Stromal cell of bone marrow (primary cell): ENCODE data around the gene STK40.

Experiments
- DNase-seq: peaks from one replicate; pipeline ENCODE4 v3.0.0-alpha.2; 2012; ENCODE audit warnings: low read depth

The STK40 gene

GRCh38 chr1:36369061-36369861 lies 16.5 kb downstream of the STK40 start:
- no peak for DNase-seq

DNA sequence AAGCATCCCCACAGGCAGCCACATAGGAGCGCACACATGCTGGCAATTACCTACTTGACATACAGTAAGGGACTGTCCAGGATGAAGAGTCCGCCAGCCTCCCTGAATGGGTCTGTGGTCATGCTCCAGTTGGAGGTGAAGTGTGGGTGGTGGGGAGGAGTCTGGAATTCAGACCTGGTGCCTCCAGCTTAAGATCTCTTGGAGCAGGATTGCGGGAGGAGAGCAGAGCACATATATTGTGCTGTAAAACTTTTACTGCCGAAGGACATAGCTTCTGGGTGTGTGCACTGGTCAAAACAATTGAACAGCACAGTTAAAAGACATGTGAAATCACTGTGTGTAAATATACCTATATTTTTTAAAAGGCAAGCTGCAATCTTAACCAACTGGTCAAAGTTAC lies 17.9 kb downstream of the STK40 start:
- no peak for DNase-seq

DNA sequence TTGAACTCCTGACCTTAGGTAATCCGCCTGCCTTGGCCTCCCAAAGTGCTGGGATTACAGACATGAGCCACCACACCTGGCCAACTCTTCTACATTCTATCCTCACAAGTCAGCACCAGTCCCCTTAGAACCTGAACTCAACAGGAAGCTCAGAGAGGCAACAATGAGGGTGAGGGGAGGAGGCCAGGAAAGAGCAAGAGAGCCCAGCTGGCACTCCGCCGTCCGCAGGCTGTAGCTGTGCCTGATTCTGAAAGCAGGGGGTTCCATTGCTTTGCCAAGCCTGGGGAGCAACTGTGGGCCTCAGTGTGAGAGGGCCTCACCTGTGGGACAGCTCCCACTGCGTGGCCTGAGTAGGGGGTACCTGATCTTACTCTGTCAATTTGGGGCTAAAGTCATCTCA lies 18.7 kb downstream of the STK40 start:
- DNase-seq, result no peak

DNA sequence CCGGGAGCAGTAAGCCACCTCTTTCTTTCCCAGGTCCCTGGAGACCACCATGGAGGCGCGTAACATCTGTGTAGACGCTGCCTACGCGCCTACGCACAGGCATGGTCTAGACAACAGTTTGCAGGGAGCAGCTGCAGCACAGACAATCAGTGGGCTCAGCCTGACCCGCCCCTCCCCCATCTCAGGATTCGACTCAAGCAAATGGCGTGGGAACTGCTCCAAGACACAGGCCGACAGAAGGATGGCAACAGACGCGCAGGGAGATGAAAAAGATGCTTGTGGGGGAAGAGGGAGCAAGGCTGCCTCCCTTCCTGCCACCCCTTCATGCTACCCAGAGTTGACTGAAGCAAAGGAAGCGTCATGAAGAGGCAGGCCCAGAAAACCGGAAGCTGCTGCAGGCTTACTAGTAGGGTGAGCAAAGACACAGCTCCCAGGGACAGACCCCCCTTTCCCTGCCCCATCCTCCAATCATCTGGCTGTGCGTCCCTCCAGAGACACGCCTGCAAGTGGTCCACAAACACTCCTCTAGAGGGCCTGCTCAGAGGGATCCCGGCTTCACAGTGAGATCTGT lies 19.5 kb downstream of the STK40 start:
- no peak for DNase-seq

GRCh38 chr1:36365381-36365780 lies 20.3 kb downstream of the STK40 start:
- peak; percentile 85 for DNase-seq

GRCh38 chr1:36359911-36360550 lies 25.7 kb downstream of the STK40 start:
- no peak for DNase-seq

DNA sequence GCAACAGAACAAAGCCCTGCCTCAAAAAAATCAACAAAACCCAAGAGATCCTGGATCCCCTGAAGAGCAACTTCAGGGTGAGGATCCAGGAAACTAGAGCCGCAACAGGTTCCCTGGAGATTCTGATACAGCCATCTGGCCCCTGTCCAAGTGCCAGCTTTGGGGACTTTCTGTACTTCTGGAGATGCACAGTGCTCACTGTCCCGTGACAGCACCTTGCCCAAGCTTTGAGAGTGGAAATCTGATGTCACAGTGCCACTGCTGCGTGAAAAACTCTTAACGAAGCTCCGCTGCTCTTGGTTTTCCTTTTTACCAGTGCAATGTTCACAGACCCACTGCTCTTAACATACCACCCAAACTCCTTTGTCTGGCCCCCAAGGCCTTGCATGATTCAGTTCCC lies 26.3 kb downstream of the STK40 start:
- DNase-seq, result no peak

DNA sequence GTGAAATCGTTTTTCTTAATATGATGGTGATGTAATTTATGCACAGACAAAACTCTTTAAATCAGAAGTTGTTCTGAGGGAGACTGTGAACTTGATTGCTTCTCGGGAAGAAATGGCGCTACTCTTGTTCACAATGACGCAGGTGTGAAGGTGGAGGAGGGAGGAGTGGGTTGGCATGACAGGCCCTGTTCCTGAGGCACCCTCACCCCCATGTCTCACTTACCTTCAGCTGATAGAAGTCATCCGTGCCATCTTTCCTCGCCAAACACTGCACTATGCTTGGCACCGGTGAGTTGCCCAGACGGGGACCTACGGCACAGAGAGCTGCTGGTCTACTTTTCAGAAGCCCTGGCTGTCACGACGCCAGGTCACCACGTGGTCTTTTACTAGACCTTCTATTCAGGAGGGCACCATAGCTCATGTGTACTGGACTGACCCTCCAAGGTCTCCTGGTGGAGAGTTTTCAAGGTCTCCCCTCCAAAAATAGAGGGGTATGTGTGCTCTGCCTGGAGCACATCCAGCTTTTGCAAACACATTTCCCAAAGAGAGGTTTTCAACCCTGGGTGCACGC lies 27.1 kb downstream of the STK40 start:
- no peak for DNase-seq

- DNase-seq, result no peak
These were observed 29.9 kb downstream of the STK40 start for GRCh38 chr1:36355811-36356210.

- no peak for DNase-seq
These were observed 31.2 kb downstream of the STK40 start for GRCh38 chr1:36354486-36354885.

- DNase-seq, result peak; percentile 51
These were observed 32.5 kb downstream of the STK40 start for GRCh38 chr1:36352910-36353878.

GRCh38 chr1:36352125-36352909 lies 33.4 kb downstream of the STK40 start:
- no peak for DNase-seq

DNA sequence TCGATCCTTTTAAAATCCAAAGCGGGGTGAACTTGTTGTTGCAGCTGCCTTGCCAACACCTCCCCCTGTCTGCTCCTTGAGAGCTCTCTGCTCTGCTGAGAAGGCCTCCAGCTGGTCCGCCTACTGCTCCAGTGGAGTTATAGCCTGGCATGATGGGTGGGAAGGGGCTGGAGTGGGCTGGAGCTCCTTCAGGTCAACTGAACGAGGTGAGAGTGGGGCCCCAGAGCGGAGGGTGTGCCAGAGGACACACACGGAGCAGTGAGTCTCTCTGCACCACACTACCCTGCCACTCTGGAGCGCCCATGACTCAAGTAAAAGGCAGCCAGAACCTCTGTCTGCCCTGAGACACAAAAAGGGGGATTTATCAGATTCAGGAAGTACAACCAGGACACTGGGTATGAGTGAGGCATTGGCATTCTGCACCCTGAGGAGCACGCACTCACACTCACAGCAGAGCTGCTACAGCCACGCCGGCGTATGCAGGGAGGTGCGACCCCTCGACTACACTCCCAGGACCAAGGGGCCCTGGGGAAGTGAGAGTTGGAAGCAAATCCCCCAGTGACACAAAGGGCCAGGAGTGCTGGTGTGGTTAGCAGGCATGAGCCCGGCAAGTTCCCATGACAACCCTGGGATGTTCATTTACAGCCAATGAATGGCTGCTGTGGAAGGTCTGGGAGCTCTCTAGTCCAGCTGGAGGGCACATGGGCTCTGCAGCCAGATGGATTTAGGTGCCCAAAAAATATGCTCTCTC lies 34.3 kb downstream of the STK40 start:
- peak; percentile 78 for DNase-seq

- peak; percentile 47 for DNase-seq
These were observed 35.0 kb downstream of the STK40 start for GRCh38 chr1:36350659-36351226.

GRCh38 chr1:36349839-36350238 lies 35.9 kb downstream of the STK40 start:
- no peak for DNase-seq

GRCh38 chr1:36349241-36349671 lies 36.5 kb downstream of the STK40 start:
- no peak for DNase-seq

- no peak for DNase-seq
These were observed 38.9 kb downstream of the STK40 start for GRCh38 chr1:36346741-36347370.

DNA sequence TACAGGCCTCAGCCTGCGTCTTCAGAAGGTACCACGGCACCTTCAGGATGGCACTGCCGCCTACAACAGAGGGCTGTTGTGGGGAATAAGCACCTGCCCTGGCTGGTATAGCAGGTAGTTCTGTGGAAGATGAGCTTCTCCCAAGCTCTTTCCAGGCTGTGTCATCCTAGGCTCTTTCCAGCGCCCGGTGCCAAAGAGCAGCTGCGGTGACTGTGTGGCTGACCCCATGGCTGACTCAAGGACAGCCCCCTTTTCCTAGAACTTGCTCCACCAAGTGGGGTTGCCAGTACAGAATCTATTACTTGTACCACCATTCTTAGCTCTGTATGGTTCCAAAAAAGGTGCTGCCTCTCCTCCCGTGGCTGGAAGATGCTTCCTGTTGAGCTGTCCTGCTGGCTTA lies 40.4 kb downstream of the STK40 start:
- DNase-seq, result no peak

GRCh38 chr1:36344395-36344680 lies 41.4 kb downstream of the STK40 start:
- DNase-seq, result no peak
